H1 (cell line): ENCODE data around the gene FAM111A. TPM values are rescaled to one million over a fixed set of nuclear protein-coding genes. Genes with fewer than 3 reads are reported as not detected.

Experiments used
- CTCF ChIA-PET: fragments of 300-600 bp; sonication (Branson Sonifier 250); formaldehyde crosslinking; loops from one replicate; lab custom pipeline; 2021; ENCODE audit not compliant: partially characterized antibody; lab: Charles Lee
- POLR2A ChIA-PET: fragments of 300-600 bp; sonication (Branson Sonifier 250); formaldehyde crosslinking; loops from one replicate; lab custom pipeline; 2021; ENCODE audit warnings: inconsistent platforms; ENCODE audit not compliant: partially characterized antibody; lab: Charles Lee
- DNase-seq, 2 experiments: peaks; one replicate each; pipeline versions ENCODE4 v3.0.0 to v3.0.0-alpha.2; 2010 to 2022; ENCODE audit warnings: low spot score in 2 of 2, low read depth in 1 of 2, mixed read lengths in 1 of 2
- FAIRE-seq: peaks from 2 replicates; lab custom pipeline; 2011; peaks lifted over from hg19 to GRCh38; lab: Jason Lieb, UNC
- H2AFZ ChIP-seq: 2 replicates; pipeline ENCODE4 v1.8.1; 2012; ENCODE audit warnings: low read length, inconsistent platforms
- H2AK5ac ChIP-seq: 2 replicates; pipeline ENCODE4 v1.6.1; 2013; ENCODE audit warnings: low read depth, low read length
- H2BK120ac ChIP-seq: replicated peaks from 2 replicates; pipeline ENCODE3; 2013; ENCODE audit warnings: low read depth, low read length, inconsistent platforms
- H2BK12ac ChIP-seq: 2 replicates; pipeline ENCODE4 v1.6.1; 2013; ENCODE audit warnings: low read depth, low read length
- H2BK15ac ChIP-seq: 2 replicates; pipeline ENCODE4 v1.6.1; 2013; ENCODE audit warnings: low read length
- H2BK20ac ChIP-seq: 2 replicates; pipeline ENCODE4 v1.6.1; 2013; ENCODE audit warnings: low read length
- H2BK5ac ChIP-seq: 2 replicates; pipeline ENCODE4 v1.6.1; 2013; ENCODE audit warnings: low read depth, low read length
- H3K14ac ChIP-seq: 2 replicates; pipeline ENCODE4 v1.6.1; 2013; ENCODE audit warnings: inconsistent platforms; ENCODE audit not compliant: insufficient read length
- H3K18ac ChIP-seq: 2 replicates; pipeline ENCODE4 v1.6.1; 2013; ENCODE audit warnings: low read length; ENCODE audit errors: extremely low read depth
- H3K23ac ChIP-seq: 2 replicates; pipeline ENCODE4 v1.6.1; 2013; ENCODE audit warnings: inconsistent platforms; ENCODE audit not compliant: insufficient read length
- H3K23me2 ChIP-seq: 2 replicates; pipeline ENCODE4 v1.6.1; 2013; ENCODE audit warnings: low read depth, low read length
- H3K27ac ChIP-seq: 2 replicates; pipeline ENCODE4 v1.6.1; 2011; ENCODE audit warnings: low read depth, low read length, inconsistent platforms
- H3K27me3 ChIP-seq, 4 experiments: replicated peaks in 1 of 4; 1 replicate in 1 of 4; 2 replicates in 3 of 4; pipeline versions ENCODE4 v1.6.1 to v1.8.1; 2011 to 2013; ENCODE audit warnings: low read length in 3 of 4, mild to moderate bottlenecking in 3 of 4, inconsistent platforms in 2 of 4, mixed read lengths in 2 of 4, moderate library complexity in 1 of 4; ENCODE audit not compliant: control insufficient read depth in 3 of 4, insufficient read depth in 3 of 4; ENCODE audit errors: extremely low read depth in 1 of 4
- H3K36me3 ChIP-seq, 4 experiments: 2 replicates each; pipeline versions ENCODE4 v1.6.1 to v1.8.1; 2011 to 2013; ENCODE audit warnings: mild to moderate bottlenecking in 4 of 4, low read length in 3 of 4, moderate library complexity in 2 of 4, control low read depth in 1 of 4, inconsistent platforms in 1 of 4; ENCODE audit not compliant: insufficient read depth in 4 of 4, control insufficient read depth in 2 of 4
- H3K4ac ChIP-seq: replicated peaks from 2 replicates; pipeline ENCODE3; 2013; ENCODE audit warnings: low read length, low read depth, mixed read lengths, inconsistent platforms; ENCODE audit not compliant: insufficient read length
- H3K4me1 ChIP-seq, 4 experiments: replicated peaks in 1 of 4; 1 replicate in 1 of 4; 2 replicates in 3 of 4; pipeline versions ENCODE4 v1.6.1 to v1.8.1; 2011 to 2013; ENCODE audit warnings: low read length in 3 of 4, inconsistent platforms in 2 of 4, mixed read lengths in 1 of 4; ENCODE audit not compliant: insufficient read depth in 4 of 4, control insufficient read depth in 3 of 4
- H3K4me2 ChIP-seq, 2 experiments: 2 replicates each; pipeline versions ENCODE4 v1.6.1 to v1.8.1; 2011 to 2013; ENCODE audit warnings: low read depth in 2 of 2, low read length in 2 of 2, control low read depth in 1 of 2, inconsistent platforms in 1 of 2, mild to moderate bottlenecking in 1 of 2; ENCODE audit not compliant: insufficient read depth in 1 of 2
- H3K4me3 ChIP-seq, 4 experiments: fragments of 200-600, 300-600 bp in 1 of 4; sonication (generic), shearing (Covaris generic), sonication (Bioruptor Twin) in 1 of 4; 2 replicates each; pipeline versions ENCODE4 v1.5.1 to v1.8.1; 2011 to 2016; ENCODE audit warnings: low read length in 4 of 4, low read depth in 3 of 4, control low read depth in 2 of 4, inconsistent platforms in 2 of 4, mild to moderate bottlenecking in 2 of 4, mixed read lengths in 1 of 4, moderate library complexity in 1 of 4; ENCODE audit not compliant: insufficient read depth in 2 of 4; ENCODE audit errors: extremely low read depth in 1 of 4
- H3K56ac ChIP-seq: replicated peaks from 2 replicates; pipeline ENCODE3; 2013; ENCODE audit warnings: low read depth, mild to moderate bottlenecking, mixed read lengths, low read length, inconsistent platforms; ENCODE audit not compliant: insufficient read length
- H3K79me1 ChIP-seq: 2 replicates; pipeline ENCODE4 v1.6.1; 2013; ENCODE audit warnings: low read depth, low read length, control low read depth
- H3K79me2 ChIP-seq, 2 experiments: 2 replicates each; pipeline versions ENCODE4 v1.6.1 to v1.8.1; 2012 to 2013; ENCODE audit warnings: low read length in 2 of 2, mild to moderate bottlenecking in 2 of 2, inconsistent platforms in 1 of 2; ENCODE audit not compliant: insufficient read depth in 2 of 2, control insufficient read depth in 1 of 2
- H3K9ac ChIP-seq, 4 experiments: replicated peaks in 1 of 4; 1 replicate in 1 of 4; 2 replicates in 3 of 4; pipeline versions ENCODE4 v1.6.1 to v1.8.1; 2011 to 2013; ENCODE audit warnings: low read depth in 3 of 4, low read length in 3 of 4, control low read depth in 2 of 4, mild to moderate bottlenecking in 2 of 4, moderate library complexity in 2 of 4, inconsistent platforms in 1 of 4; ENCODE audit errors: extremely low read depth in 1 of 4
- H3K9me3 ChIP-seq, 2 experiments: 2 replicates each; pipeline versions ENCODE4 v1.6.1 to v1.8.1; 2012 to 2013; ENCODE audit warnings: mild to moderate bottlenecking in 2 of 2, moderate library complexity in 2 of 2, control low read depth in 1 of 2, inconsistent platforms in 1 of 2, low read depth in 1 of 2, low read length in 1 of 2, mixed read lengths in 1 of 2; ENCODE audit not compliant: insufficient read depth in 2 of 2
- H4K20me1 ChIP-seq, 2 experiments: replicated peaks in 1 of 2; 2 replicates each; pipeline versions ENCODE3 to v1.8.1; 2011 to 2013; ENCODE audit warnings: inconsistent platforms in 2 of 2, low read length in 2 of 2, mild to moderate bottlenecking in 1 of 2; ENCODE audit not compliant: insufficient read depth in 2 of 2, control insufficient read depth in 1 of 2
- H4K5ac ChIP-seq: 2 replicates; pipeline ENCODE4 v1.6.1; 2013; ENCODE audit warnings: low read length, low read depth, mixed read lengths, inconsistent platforms; ENCODE audit not compliant: insufficient read length
- H4K8ac ChIP-seq: 2 replicates; pipeline ENCODE4 v1.8.0; 2013; ENCODE audit warnings: mild to moderate bottlenecking, moderate library complexity, low read length, inconsistent platforms; ENCODE audit not compliant: insufficient read depth; ENCODE audit errors: extremely low read depth
- H4K91ac ChIP-seq: replicated peaks from 2 replicates; pipeline ENCODE3; 2013; ENCODE audit warnings: low read length, mixed read lengths, inconsistent platforms; ENCODE audit not compliant: insufficient read length
- CHD1 ChIP-seq: IDR thresholded peaks from 2 replicates; pipeline ENCODE4 v1.6.1; 2012; ENCODE audit warnings: low read depth, low read length, improper control_type of control experiment
- EGR1 ChIP-seq: IDR thresholded peaks from 2 replicates; pipeline ENCODE4 v1.6.1; 2011; ENCODE audit warnings: low read depth, low read length, borderline replicate concordance
- EP300 ChIP-seq, 2 experiments: IDR thresholded peaks; 1 replicate in 1 of 2; 2 replicates in 1 of 2; pipeline ENCODE4 v1.6.1; 2011 to 2012; ENCODE audit warnings: low read depth in 2 of 2, low read length in 2 of 2, mild to moderate bottlenecking in 2 of 2, borderline replicate concordance in 1 of 2, inconsistent platforms in 1 of 2, moderate library complexity in 1 of 2
- JUND ChIP-seq: IDR thresholded peaks from 2 replicates; pipeline ENCODE4 v1.6.1; 2011; ENCODE audit warnings: mild to moderate bottlenecking, improper control_type of control experiment, low read length
- MAFK ChIP-seq: IDR thresholded peaks from 2 replicates; pipeline ENCODE4 v1.6.1; 2012; ENCODE audit warnings: low read depth, mild to moderate bottlenecking, improper control_type of control experiment, low read length
- NRF1 ChIP-seq: IDR thresholded peaks from 2 replicates; pipeline ENCODE4 v1.6.1; 2011; ENCODE audit warnings: mild to moderate bottlenecking, low read depth, low read length, improper control_type of control experiment
- POLR2A ChIP-seq, 2 experiments: IDR thresholded peaks; 1 replicate in 1 of 2; 2 replicates in 1 of 2; pipeline ENCODE4 v1.6.1; 2011; ENCODE audit warnings: low read depth in 2 of 2, low read length in 2 of 2, mild to moderate bottlenecking in 2 of 2; ENCODE audit errors: control extremely low read depth in 1 of 2
- RBBP5 ChIP-seq: IDR thresholded peaks from 2 replicates; pipeline ENCODE4 v1.7.1; 2012; ENCODE audit warnings: low read depth, mild to moderate bottlenecking, inconsistent platforms, low read length, moderate library complexity, borderline replicate concordance
- RFX5 ChIP-seq: IDR thresholded peaks from 2 replicates; pipeline ENCODE4 v1.6.1; 2011; ENCODE audit warnings: low read depth, low read length, improper control_type of control experiment, borderline replicate concordance
- SP2 ChIP-seq: IDR thresholded peaks from 2 replicates; pipeline ENCODE4 v1.6.1; 2012; ENCODE audit warnings: mild to moderate bottlenecking, low read length, inconsistent platforms
- SRF ChIP-seq: IDR thresholded peaks from 2 replicates; pipeline ENCODE4 v1.6.1; 2011; ENCODE audit warnings: mild to moderate bottlenecking, low read depth, low read length, moderate library complexity
- WGBS, 2 experiments: shearing (Covaris generic) in 1 of 2; methylation state at CpG; one replicate each; pipeline versions ENCODE4 v1.1.6 to v1.1.7; 2013 to 2015; ENCODE audit warnings: low lambda C conversion rate in 2 of 2, mixed read lengths in 2 of 2, inconsistent platforms in 1 of 2, low coverage in 1 of 2, missing lambda C conversion rate in 1 of 2; ENCODE audit not compliant: insufficient replicate concordance in 2 of 2, insufficient coverage in 1 of 2, insufficient read length in 1 of 2; ENCODE audit errors: extremely low coverage in 1 of 2, missing lambda C conversion rate in 1 of 2; 5-methylcytosine and 5-hydroxymethylcytosine counted together
- polyA plus RNA-seq, 7 experiments: library from polyadenylated mRNA; depleted of rRNA in 3 of 7; stranded (reverse) in 5 of 7; unstranded in 2 of 7; fragments of >200 nt in 5 of 7; fragments of 200-250 nt in 2 of 7; gene quantifications; 1 replicate in 5 of 7; 2 replicates in 1 of 7; 4 replicates in 1 of 7; pipeline versions ENCODE4 v1.2.1 to v1.2.3, GENCODE V29; 2011 to 2013; ENCODE audit warnings: missing spikeins in 2 of 7, mixed read lengths in 2 of 7
- total RNA-seq: library from RNA; stranded (reverse); fragmentation: NEBNext Ultra II Directional; extraction: Animal tissue kit (Norgen Biotek cat#: 25700); gene quantifications from 2 replicates; pipeline ENCODE4 v1.2.1, GENCODE V29; 2021
- TF ChIP-seq, protein P1 (sequence below): IDR thresholded peaks from 2 replicates; pipeline ENCODE4 v1.6.1; 2012; ENCODE audit warnings: low read length, inconsistent platforms

FAM111A gene
- total and polyA plus RNA-seq, 2 of the 8 experiments (the other 6 are each of a cell fraction or from before 2014, with no cell fraction given), result 10.2 to 29.9 TPM

DNA sequence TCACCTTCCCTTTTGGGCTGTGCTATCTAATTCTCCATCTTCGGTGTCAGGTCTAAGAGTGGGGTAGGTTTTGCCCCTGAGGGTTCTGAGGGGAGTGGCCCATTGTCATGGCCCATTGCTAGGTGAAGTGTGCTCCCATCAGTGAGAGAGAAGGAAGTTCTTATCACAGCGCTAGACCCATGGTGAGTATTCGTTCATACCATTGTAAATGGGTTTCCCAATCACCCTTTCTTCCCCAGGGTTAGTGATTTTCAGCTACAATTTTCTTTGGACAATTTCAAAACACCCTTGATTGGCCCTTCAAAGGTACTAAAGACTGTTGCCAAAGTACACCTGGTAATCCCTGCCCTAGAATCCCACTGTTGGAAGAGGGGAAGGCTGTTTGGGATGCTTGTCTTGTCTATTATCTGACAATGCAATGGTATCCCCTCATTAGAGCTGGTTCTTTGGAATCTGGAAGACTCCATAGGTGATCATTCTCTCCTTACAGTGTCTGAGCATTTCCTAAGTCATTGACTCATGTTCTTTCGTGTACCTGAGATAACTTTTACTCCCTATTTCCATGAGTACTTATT is 49.9 kb downstream of the FAM111A start:
- Histone ChIP-seq H3K27ac (no peak overlapping the region), H4K20me1 (peaks cover 0 to 2% of the 10 kb centered on the region in 2 experiments), H3K4me3 (no peak overlapping the region), H2AFZ (no peak overlapping the region), H3K4me2 (no peak overlapping the region), H3K56ac (no peak overlapping the region), H3K27me3 (no peaks in the 10 kb centered on the region), H4K5ac (no peak overlapping the region), H2BK120ac (no peak overlapping the region), H2BK5ac (no peak overlapping the region), H3K14ac (no peak overlapping the region), H2BK12ac (no peak overlapping the region), H2BK15ac (no peak overlapping the region), H3K18ac (no peak overlapping the region), H4K8ac (no peak overlapping the region), H3K23ac (no peak overlapping the region), H3K36me3 (peaks cover 4 to 61% (median 48%) of the 10 kb centered on the region in 4 experiments; a peak in 7 of 8 replicates), H3K23me2 (no peaks in the 10 kb centered on the region), H3K9me3 (peaks cover 4 to 10% of the 10 kb centered on the region in 2 experiments; a peak in 3 of 4 replicates), H3K9ac (no peak overlapping the region), H3K4ac (no peak overlapping the region), H2BK20ac (no peak overlapping the region), H4K91ac (no peak overlapping the region), H2AK5ac (no peak overlapping the region), H3K79me1 (no peaks in the 10 kb centered on the region), H3K79me2 (no peaks in the 10 kb centered on the region), H3K4me1 (no peaks in the 10 kb centered on the region)
- ChIA-PET CTCF (interaction anchor here (0.8 to 5.1 kb wide), 6 partner anchors 8 to 237 kb away, joined by 3 to 19 read pairs (median 8); partner anchors contain the start of gene DTX4), POLR2A (interaction anchor here (0.6 to 1.1 kb wide), 2 partner anchors 11 to 18 kb away, joined by 3 to 4 read pairs; no protein-coding TSS in a partner anchor)
- FAIRE-seq, result no peak
- no peak for DNase-seq
- WGBS, 2 experiments, result 90% methylated on average over 4 of the region's 4 CpGs; no CpG with 5 or more reads in 1 of the 2 experiments
- TF ChIP-seq CHD1 (no peak), EGR1 (no peak), SRF (no peak), JUND (no peak), SP2 (no peak), POLR2A (IDR thresholded peaks at IDR 0.05; ENCODE audit: control extremely low read depth in 1 of 2, low read depth in 2 of 2, low read length in 2 of 2) (no peak), EP300 (IDR thresholded peaks at IDR 0.05; ENCODE audit: borderline replicate concordance in 1 of 2, low read depth in 2 of 2, low read length in 2 of 2) (no peak), NRF1 (no peak), RFX5 (no peak), MAFK (no peak), RBBP5 (no peak)
- TF ChIP-seq, protein P1, sequence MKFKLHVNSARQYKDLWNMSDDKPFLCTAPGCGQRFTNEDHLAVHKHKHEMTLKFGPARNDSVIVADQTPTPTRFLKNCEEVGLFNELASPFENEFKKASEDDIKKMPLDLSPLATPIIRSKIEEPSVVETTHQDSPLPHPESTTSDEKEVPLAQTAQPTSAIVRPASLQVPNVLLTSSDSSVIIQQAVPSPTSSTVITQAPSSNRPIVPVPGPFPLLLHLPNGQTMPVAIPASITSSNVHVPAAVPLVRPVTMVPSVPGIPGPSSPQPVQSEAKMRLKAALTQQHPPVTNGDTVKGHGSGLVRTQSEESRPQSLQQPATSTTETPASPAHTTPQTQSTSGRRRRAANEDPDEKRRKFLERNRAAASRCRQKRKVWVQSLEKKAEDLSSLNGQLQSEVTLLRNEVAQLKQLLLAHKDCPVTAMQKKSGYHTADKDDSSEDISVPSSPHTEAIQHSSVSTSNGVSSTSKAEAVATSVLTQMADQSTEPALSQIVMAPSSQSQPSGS, result no peak
